NT2/D1 (cell line): ENCODE measurements around the gene PREPL.

Experiments
- DNase-seq: peaks from one replicate; pipeline ENCODE4 v3.0.0-alpha.2; 2011; ENCODE audit warnings: low read depth, low spot score
- H3K27me3 ChIP-seq: 2 replicates; pipeline ENCODE4 v1.6.0; 2011; ENCODE audit warnings: mild to moderate bottlenecking; ENCODE audit not compliant: insufficient read length, insufficient read depth
- H3K36me3 ChIP-seq: 2 replicates; pipeline ENCODE4 v1.6.1; 2011; ENCODE audit warnings: mild to moderate bottlenecking, low read length, mixed read lengths; ENCODE audit not compliant: insufficient read depth, insufficient read length
- H3K4me1 ChIP-seq: 2 replicates; pipeline ENCODE4 v1.5.1; 2011; ENCODE audit not compliant: insufficient read depth, insufficient read length
- H3K4me3 ChIP-seq: 2 replicates; pipeline ENCODE4 v1.5.1; 2011; ENCODE audit warnings: low read depth; ENCODE audit not compliant: insufficient read length
- H3K9ac ChIP-seq: 2 replicates; pipeline ENCODE4 v1.6.0; 2011; ENCODE audit warnings: low read depth; ENCODE audit not compliant: insufficient read length
- H3K9me3 ChIP-seq: 2 replicates; pipeline ENCODE4 v1.5.1; 2011; ENCODE audit warnings: mild to moderate bottlenecking, low read length; ENCODE audit not compliant: insufficient read depth
- SUZ12 ChIP-seq: IDR thresholded peaks from 2 replicates; pipeline ENCODE4 v1.6.1; 2011; ENCODE audit not compliant: insufficient read length, insufficient read depth; ENCODE audit errors: extremely low read depth
- YY1 ChIP-seq: IDR thresholded peaks from 2 replicates; pipeline ENCODE4 v1.6.1; 2011; ENCODE audit not compliant: insufficient read length, insufficient read depth
- ZNF274 ChIP-seq: IDR thresholded peaks from 2 replicates; pipeline ENCODE4 v1.6.1; 2011; ENCODE audit warnings: mild to moderate bottlenecking, low read depth, low read length

The PREPL gene

GRCh38 chr2:44295633-44296359 is 65.5 kb downstream of the PREPL start:
- H3K4me3 ChIP-seq, result no peak overlapping the region
- no peaks in the 10 kb centered on the region for H3K4me1 ChIP-seq
- no peak for DNase-seq
- H3K36me3 ChIP-seq, result no peaks in the 10 kb centered on the region
- H3K9me3 ChIP-seq, result no peaks in the 10 kb centered on the region
- no peak overlapping the region for H3K9ac ChIP-seq
- no peaks in the 10 kb centered on the region for H3K27me3 ChIP-seq
- TF ChIP-seq ZNF274, result no peak
- TF ChIP-seq YY1, result no peak
- no peak for TF ChIP-seq SUZ12

- no peaks in the 10 kb centered on the region for H3K27me3 ChIP-seq
- H3K36me3 ChIP-seq, result no peaks in the 10 kb centered on the region
- no peaks in the 10 kb centered on the region for H3K9me3 ChIP-seq
- DNase-seq, result no peak
- no peak for TF ChIP-seq ZNF274
- TF ChIP-seq YY1, result no peak
- TF ChIP-seq SUZ12, result no peak
- H3K9ac ChIP-seq, result no peak overlapping the region
- no peaks in the 10 kb centered on the region for H3K4me1 ChIP-seq
- no peak overlapping the region for H3K4me3 ChIP-seq
Observed at GRCh38 chr2:44295113-44295512, 66.2 kb downstream of the PREPL start.

- no peaks in the 10 kb centered on the region for H3K9me3 ChIP-seq
- no peaks in the 10 kb centered on the region for H3K4me1 ChIP-seq
- no peaks in the 10 kb centered on the region for H3K27me3 ChIP-seq
- TF ChIP-seq SUZ12, result no peak
- TF ChIP-seq ZNF274, result no peak
- no peak overlapping the region for H3K9ac ChIP-seq
- no peaks in the 10 kb centered on the region for H3K36me3 ChIP-seq
- H3K4me3 ChIP-seq, result no peak overlapping the region
- DNase-seq, result no peak
Observed at GRCh38 chr2:44291281-44292248, 69.7 kb downstream of the PREPL start.

GRCh38 chr2:44290261-44290660 is 71.0 kb downstream of the PREPL start:
- Histone ChIP-seq H3K4me3 (no peak overlapping the region), H3K4me1 (no peaks in the 10 kb centered on the region), H3K36me3 (no peaks in the 10 kb centered on the region), H3K9ac (no peak overlapping the region), H3K27me3 (no peaks in the 10 kb centered on the region), H3K9me3 (no peaks in the 10 kb centered on the region)
- no peak for DNase-seq
- TF ChIP-seq SUZ12, result no peak
- no peak for TF ChIP-seq ZNF274

- no peak for DNase-seq
Observed at GRCh38 chr2:44286884-44287638, 74.2 kb downstream of the PREPL start.

GRCh38 chr2:44286119-44286883 is 75.0 kb downstream of the PREPL start:
- no peak for DNase-seq
- no peaks in the 10 kb centered on the region for H3K27me3 ChIP-seq
- H3K36me3 ChIP-seq, result no peaks in the 10 kb centered on the region
- no peak overlapping the region for H3K4me3 ChIP-seq
- no peaks in the 10 kb centered on the region for H3K9me3 ChIP-seq
- no peak overlapping the region for H3K9ac ChIP-seq
- no peaks in the 10 kb centered on the region for H3K4me1 ChIP-seq
- TF ChIP-seq YY1 (no peak), SUZ12 (no peak), ZNF274 (no peak)

More at GRCh38 chr2:44286884-44287638, 74.2 kb downstream of the PREPL start:
- Histone ChIP-seq H3K9ac (no peak overlapping the region), H3K36me3 (no peaks in the 10 kb centered on the region), H3K27me3 (no peaks in the 10 kb centered on the region), H3K9me3 (no peaks in the 10 kb centered on the region), H3K4me1 (no peaks in the 10 kb centered on the region), H3K4me3 (no peak overlapping the region)
- TF ChIP-seq ZNF274, result no peak
- no peak for TF ChIP-seq YY1
- no peak for TF ChIP-seq SUZ12
